Trophoblast cell (in vitro differentiated cells and primary cell): Measurements from ENCODE around the gene ANKRD39.

Source experiments
- DNase-seq, 2 donors: peaks; one replicate each; pipeline ENCODE4 v3.0.0-alpha.2; 2016
- H2AFZ ChIP-seq: 2 replicates; pipeline ENCODE4 v1.6.1; 2013; ENCODE audit warnings: low read length, moderate library complexity, mild to moderate bottlenecking; ENCODE audit not compliant: insufficient read depth, poor library complexity
- H2AK5ac ChIP-seq: 2 replicates; pipeline ENCODE4 v1.6.1; 2013; ENCODE audit warnings: mild to moderate bottlenecking, low read length
- H2BK120ac ChIP-seq: 2 replicates; pipeline ENCODE4 v1.6.1; 2013; ENCODE audit warnings: low read length, mild to moderate bottlenecking, moderate library complexity; ENCODE audit not compliant: insufficient read depth, poor library complexity
- H2BK12ac ChIP-seq: 2 replicates; pipeline ENCODE4 v1.6.1; 2013; ENCODE audit warnings: mild to moderate bottlenecking, low read length, moderate library complexity
- H2BK5ac ChIP-seq: 2 replicates; pipeline ENCODE4 v1.6.1; 2013; ENCODE audit warnings: low read length, low read depth, moderate library complexity, mild to moderate bottlenecking; ENCODE audit not compliant: poor library complexity
- H3K14ac ChIP-seq: 2 replicates; pipeline ENCODE4 v1.6.1; 2013; ENCODE audit warnings: mild to moderate bottlenecking, low read length
- H3K18ac ChIP-seq: 2 replicates; pipeline ENCODE4 v1.6.1; 2013; ENCODE audit warnings: mild to moderate bottlenecking, low read length
- H3K23ac ChIP-seq: 2 replicates; pipeline ENCODE4 v1.6.1; 2013; ENCODE audit warnings: low read length
- H3K27ac ChIP-seq: 2 replicates; pipeline ENCODE4 v1.5.1; 2013; ENCODE audit warnings: low read depth, mild to moderate bottlenecking, inconsistent platforms, low read length, moderate library complexity
- H3K27me3 ChIP-seq: 2 replicates; pipeline ENCODE4 v1.6.1; 2013; ENCODE audit warnings: inconsistent platforms, mild to moderate bottlenecking, low read length, moderate library complexity; ENCODE audit not compliant: insufficient read depth
- H3K36me3 ChIP-seq, 2 experiments: 1 replicate in 1 of 2; 2 replicates in 1 of 2; pipeline ENCODE4 v1.6.1; 2013; ENCODE audit warnings: low read length in 2 of 2, mild to moderate bottlenecking in 2 of 2, moderate library complexity in 1 of 2; ENCODE audit not compliant: insufficient read depth in 2 of 2, control insufficient read depth in 1 of 2
- H3K4ac ChIP-seq: 2 replicates; pipeline ENCODE4 v1.6.1; 2013; ENCODE audit warnings: low read depth, mild to moderate bottlenecking, low read length, moderate library complexity
- H3K4me1 ChIP-seq, 2 experiments: 1 replicate in 1 of 2; 2 replicates in 1 of 2; pipeline ENCODE4 v1.6.1; 2013; ENCODE audit warnings: low read length in 2 of 2, mild to moderate bottlenecking in 2 of 2, moderate library complexity in 1 of 2; ENCODE audit not compliant: insufficient read depth in 2 of 2, control insufficient read depth in 1 of 2
- H3K4me2 ChIP-seq: 2 replicates; pipeline ENCODE4 v1.6.1; 2013; ENCODE audit warnings: inconsistent platforms, mild to moderate bottlenecking, low read length, moderate library complexity
- H3K4me3 ChIP-seq: 2 replicates; pipeline ENCODE4 v1.5.1; 2013; ENCODE audit warnings: mild to moderate bottlenecking, low read depth, low read length, inconsistent platforms
- H3K79me1 ChIP-seq: one replicate; pipeline ENCODE4 v1.6.1; 2013; ENCODE audit warnings: low read length
- H3K79me2 ChIP-seq: 2 replicates; pipeline ENCODE4 v1.6.1; 2013; ENCODE audit warnings: low read length, mild to moderate bottlenecking; ENCODE audit not compliant: control insufficient read depth, insufficient read depth, poor library complexity
- H3K9ac ChIP-seq: 2 replicates; pipeline ENCODE4 v1.6.1; 2013; ENCODE audit warnings: mild to moderate bottlenecking, low read length
- H3K9me3 ChIP-seq: 2 replicates; pipeline ENCODE4 v1.6.1; 2013; ENCODE audit warnings: low read depth, mild to moderate bottlenecking, control low read depth, inconsistent platforms, low read length; ENCODE audit not compliant: insufficient read depth
- H4K12ac ChIP-seq: 2 replicates; pipeline ENCODE4 v1.6.1; 2013; ENCODE audit warnings: low read depth, mild to moderate bottlenecking, low read length, moderate library complexity
- H4K8ac ChIP-seq: 2 replicates; pipeline ENCODE4 v1.6.1; 2013; ENCODE audit warnings: low read depth, mild to moderate bottlenecking, low read length, moderate library complexity
- H4K91ac ChIP-seq: one replicate; pipeline ENCODE4 v1.6.1; 2013; ENCODE audit warnings: low read depth, mild to moderate bottlenecking, low read length, moderate library complexity
- WGBS: extraction: QIAGEN DNeasy Blood & Tissue Kit; methylation state at CpG from one replicate; pipeline ENCODE4 v1.1.7; 2013; ENCODE audit warnings: missing lambda C conversion rate; ENCODE audit not compliant: insufficient read length, insufficient coverage; ENCODE audit errors: extremely low coverage; 5-methylcytosine and 5-hydroxymethylcytosine counted together

ANKRD39 gene

GRCh38 chr2:96828874-96829273, 28.9 kb downstream of the ANKRD39 start:
- H3K79me1 ChIP-seq, result peaks cover 3% of the 10 kb centered on the region
- H2BK120ac ChIP-seq, result no peak overlapping the region
- no peak overlapping the region for H4K12ac ChIP-seq
- H3K14ac ChIP-seq, result no peak overlapping the region
- H3K18ac ChIP-seq, result no peak overlapping the region
- no peaks in the 10 kb centered on the region for H3K27me3 ChIP-seq
- H3K4me2 ChIP-seq, result no peak overlapping the region
- H2BK12ac ChIP-seq, result no peak overlapping the region
- DNase-seq, result no peak
- H4K8ac ChIP-seq, result no peak overlapping the region
- H3K79me2 ChIP-seq, result no peaks in the 10 kb centered on the region
- no peak overlapping the region for H3K9ac ChIP-seq
- peaks cover 13% of the 10 kb centered on the region in 2 experiments for H3K4me1 ChIP-seq
- no peak overlapping the region for H2AK5ac ChIP-seq
- H3K9me3 ChIP-seq, result peaks cover 4% of the 10 kb centered on the region
- no peak overlapping the region for H3K27ac ChIP-seq
- H3K36me3 ChIP-seq, result peaks cover 42 to 43% of the 10 kb centered on the region in 2 experiments
- H3K4me3 ChIP-seq, result no peak overlapping the region
- H3K4ac ChIP-seq, result no peak overlapping the region
- no CpG with 5 or more reads among the region's 13 CpGs for WGBS
- H2AFZ ChIP-seq, result no peak overlapping the region
- no peak overlapping the region for H4K91ac ChIP-seq
- H2BK5ac ChIP-seq, result no peak overlapping the region
- H3K23ac ChIP-seq, result no peak overlapping the region

GRCh38 chr2:96828436-96828835, 29.4 kb downstream of the ANKRD39 start:
- WGBS, result no CpG with 5 or more reads among the region's 14 CpGs
- Histone ChIP-seq H3K4me1 (peaks cover 13% of the 10 kb centered on the region in 2 experiments), H3K27ac (no peak overlapping the region), H4K12ac (no peak overlapping the region), H3K4ac (no peak overlapping the region), H2AFZ (no peak overlapping the region), H3K9ac (no peak overlapping the region), H3K4me2 (no peak overlapping the region), H2BK12ac (no peak overlapping the region), H4K8ac (no peak overlapping the region), H2BK5ac (no peak overlapping the region), H3K79me1 (peaks cover 3% of the 10 kb centered on the region), H3K79me2 (no peaks in the 10 kb centered on the region), H3K9me3 (peaks cover 4% of the 10 kb centered on the region), H2AK5ac (no peak overlapping the region), H3K14ac (no peak overlapping the region), H3K18ac (no peak overlapping the region), H3K27me3 (no peaks in the 10 kb centered on the region), H3K23ac (no peak overlapping the region), H3K36me3 (peaks cover 45% of the 10 kb centered on the region in 2 experiments), H3K4me3 (no peak overlapping the region), H4K91ac (no peak overlapping the region), H2BK120ac (no peak overlapping the region)
- no peak for DNase-seq

GRCh38 chr2:96826546-96827278, 31.1 kb downstream of the ANKRD39 start:
- DNase-seq, result no peak
- H2AK5ac ChIP-seq, result no peak overlapping the region
- no CpG with 5 or more reads among the region's 22 CpGs for WGBS

GRCh38 chr2:96825057-96825456, 32.8 kb downstream of the ANKRD39 start:
- H3K9ac ChIP-seq, result no peak overlapping the region
- no peak overlapping the region for H2AK5ac ChIP-seq
- no peak overlapping the region for H2BK5ac ChIP-seq
- H3K27ac ChIP-seq, result no peak overlapping the region
- no peaks in the 10 kb centered on the region for H3K27me3 ChIP-seq
- H3K79me2 ChIP-seq, result no peaks in the 10 kb centered on the region
- H2AFZ ChIP-seq, result no peak overlapping the region
- H3K36me3 ChIP-seq, result peaks cover 41% of the 10 kb centered on the region in 2 experiments
- H2BK120ac ChIP-seq, result no peak overlapping the region
- no peak overlapping the region for H3K23ac ChIP-seq
- no peak overlapping the region for H3K18ac ChIP-seq
- DNase-seq, result no peak
- peaks cover 4% of the 10 kb centered on the region for H3K9me3 ChIP-seq
- no peak overlapping the region for H4K8ac ChIP-seq
- H3K79me1 ChIP-seq, result no peaks in the 10 kb centered on the region
- H3K4me2 ChIP-seq, result no peak overlapping the region
- no peaks in the 10 kb centered on the region for H3K4me1 ChIP-seq
- H3K4ac ChIP-seq, result no peak overlapping the region
- no peak overlapping the region for H4K12ac ChIP-seq
- WGBS, result no CpG with 5 or more reads among the region's 14 CpGs
- no peak overlapping the region for H2BK12ac ChIP-seq
- no peak overlapping the region for H3K14ac ChIP-seq
- no peak overlapping the region for H4K91ac ChIP-seq
- H3K4me3 ChIP-seq, result no peak overlapping the region

More at GRCh38 chr2:96826546-96827278, 31.1 kb downstream of the ANKRD39 start:
- Histone ChIP-seq H3K4me2 (no peak overlapping the region), H3K27ac (no peak overlapping the region), H4K12ac (no peak overlapping the region), H3K4me1 (no peaks in the 10 kb centered on the region), H2BK5ac (no peak overlapping the region), H4K91ac (no peak overlapping the region), H2BK12ac (no peak overlapping the region), H2AFZ (no peak overlapping the region), H3K4me3 (no peak overlapping the region), H3K27me3 (no peaks in the 10 kb centered on the region), H3K14ac (no peak overlapping the region), H3K9me3 (peaks cover 4% of the 10 kb centered on the region), H4K8ac (no peak overlapping the region), H3K18ac (no peak overlapping the region), H2BK120ac (no peak overlapping the region), H3K36me3 (peaks cover 49 to 51% of the 10 kb centered on the region in 2 experiments), H3K79me2 (no peaks in the 10 kb centered on the region), H3K4ac (no peak overlapping the region), H3K23ac (no peak overlapping the region), H3K79me1 (no peaks in the 10 kb centered on the region), H3K9ac (no peak overlapping the region)
